ENCODE data around the gene COL15A1.

COL15A1 gene

GRCh38 chr9:99037769-99038483, 94.2 kb downstream of the COL15A1 start:
- DNase-seq (ENCODE audit: low spot score), result no peak

DNA sequence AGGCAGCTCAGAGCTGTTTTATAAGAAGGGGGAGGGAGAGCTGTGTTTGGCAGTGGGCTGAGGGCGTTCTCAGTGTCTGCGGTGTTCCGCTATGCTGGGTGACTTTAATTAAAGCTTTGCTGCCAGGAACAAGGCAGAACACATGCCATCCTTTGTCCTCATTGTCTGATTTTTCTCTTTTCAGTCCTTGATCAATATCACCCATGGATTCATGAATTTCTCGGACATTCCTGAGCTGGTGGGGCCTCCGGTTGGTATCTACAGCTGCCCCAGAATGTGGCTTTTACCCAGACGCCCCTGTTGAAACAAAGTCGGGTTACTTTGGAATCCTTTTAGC, 94.7 kb downstream of the COL15A1 start:
- DNase-seq (ENCODE audit: low spot score), result no peak

- no peak for DNase-seq (ENCODE audit: low spot score)
Measured at GRCh38 chr9:99039505-99040182, 95.9 kb downstream of the COL15A1 start.

GRCh38 chr9:99040251-99040900, 96.7 kb downstream of the COL15A1 start:
- no peak for DNase-seq (ENCODE audit: low spot score)

DNA sequence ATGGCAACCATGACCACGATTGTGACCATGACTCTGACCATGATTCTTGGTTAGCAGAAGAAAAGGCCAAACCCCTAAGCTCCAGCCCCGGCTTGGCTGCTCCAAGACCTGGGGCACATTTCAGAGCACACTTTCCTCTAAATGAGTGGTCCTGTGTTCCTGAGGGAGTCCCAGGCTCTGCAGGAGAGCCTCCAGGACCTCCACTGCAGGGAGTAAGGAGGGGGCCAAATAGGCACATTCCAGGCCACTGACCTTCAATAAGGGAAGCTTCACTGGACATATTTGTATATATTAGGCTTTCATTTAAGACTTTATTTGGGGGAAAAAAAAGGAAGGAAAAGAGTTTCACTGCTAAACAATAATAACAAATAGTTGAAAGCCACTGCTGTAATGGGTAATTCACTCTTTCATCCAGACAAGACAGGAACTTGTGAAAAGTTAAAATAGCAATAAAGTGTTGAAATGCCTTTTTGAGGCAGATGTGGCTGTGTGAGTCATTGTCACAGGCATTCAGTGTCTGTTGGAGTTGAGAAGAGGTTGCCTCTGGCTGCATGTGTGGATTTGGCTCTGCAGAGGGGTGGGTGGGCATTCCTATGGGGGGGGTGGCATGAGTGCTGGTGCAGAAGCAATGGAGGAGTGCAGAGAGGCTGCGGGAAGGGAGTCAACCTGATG, 97.3 kb downstream of the COL15A1 start:
- DNase-seq (ENCODE audit: low spot score), result no peak

DNA sequence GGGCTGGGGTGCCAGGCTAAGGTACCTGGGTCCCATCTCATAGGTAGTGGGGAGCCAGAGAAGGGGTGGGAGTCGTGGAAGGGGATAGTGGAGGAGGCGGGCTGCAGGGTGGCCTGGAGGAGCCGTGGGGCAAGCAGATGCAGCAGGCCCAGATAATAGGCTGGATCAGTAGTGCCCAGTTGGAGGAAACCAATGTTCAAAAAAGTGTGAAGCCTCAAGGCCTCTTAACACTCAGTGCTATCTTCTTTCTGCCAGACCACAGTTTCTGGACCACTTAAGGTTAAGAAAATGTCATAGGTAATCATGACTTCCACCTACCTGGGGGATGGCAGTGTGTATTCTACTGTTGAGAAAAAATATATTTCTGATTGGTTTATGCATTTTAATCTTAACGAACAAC, 97.9 kb downstream of the COL15A1 start:
- DNase-seq (ENCODE audit: low spot score), result no peak

- no peak for DNase-seq (ENCODE audit: low spot score)
Measured at GRCh38 chr9:99042620-99043019, 98.9 kb downstream of the COL15A1 start.

- DNase-seq (ENCODE audit: low spot score), result no peak
Measured at GRCh38 chr9:99044827-99045226, 101.1 kb downstream of the COL15A1 start.

GRCh38 chr9:99046068-99046467, 102.4 kb downstream of the COL15A1 start:
- DNase-seq (ENCODE audit: low spot score), result no peak

DNA sequence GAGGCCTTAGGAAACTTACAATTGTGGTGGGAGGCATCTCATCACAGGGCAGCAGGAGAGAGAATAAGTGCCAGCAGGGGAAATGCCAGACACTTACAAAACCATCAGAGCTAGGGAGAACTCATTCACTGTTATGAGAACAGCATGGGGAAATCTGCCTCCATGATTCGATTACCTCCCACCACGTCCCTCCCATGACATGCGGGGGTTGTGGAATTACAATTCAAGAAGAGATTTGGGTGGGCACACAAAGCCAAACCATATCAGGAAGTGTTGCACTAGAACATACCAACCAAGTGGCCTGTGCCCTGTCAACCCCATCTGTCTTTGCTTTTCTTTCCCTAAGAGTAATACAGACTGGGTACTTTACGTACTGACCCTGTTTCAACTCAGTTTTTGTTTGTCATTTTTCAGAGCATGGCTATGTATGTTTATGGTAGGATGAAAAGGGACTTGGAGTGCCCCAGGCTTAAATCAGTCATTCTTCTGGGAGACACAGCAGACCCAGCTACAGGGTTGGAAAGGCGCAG, 102.9 kb downstream of the COL15A1 start:
- no peak for DNase-seq (ENCODE audit: low spot score)

- no peak for DNase-seq (ENCODE audit: low spot score)
Measured at GRCh38 chr9:99049228-99049627, 105.5 kb downstream of the COL15A1 start.

DNA sequence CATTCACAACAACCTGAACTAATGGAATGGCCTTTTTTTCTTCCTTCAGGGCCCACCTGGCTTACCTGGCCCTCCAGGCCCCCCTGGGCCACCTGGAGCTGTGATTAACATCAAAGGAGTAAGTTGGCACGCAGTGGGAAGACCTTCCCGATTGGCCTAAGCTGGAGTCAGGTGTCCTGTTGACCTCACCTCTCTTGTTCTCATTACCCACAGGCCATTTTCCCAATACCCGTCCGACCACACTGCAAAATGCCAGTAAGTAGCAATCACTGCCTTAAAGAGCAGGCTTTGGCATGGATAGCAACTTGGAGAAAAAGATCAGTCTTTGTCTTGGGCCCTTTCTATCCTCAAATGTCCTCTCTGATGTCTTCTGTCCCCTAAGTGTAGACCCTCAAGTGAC, 105.9 kb downstream of the COL15A1 start:
- DNase-seq (ENCODE audit: low spot score), result no peak

DNA sequence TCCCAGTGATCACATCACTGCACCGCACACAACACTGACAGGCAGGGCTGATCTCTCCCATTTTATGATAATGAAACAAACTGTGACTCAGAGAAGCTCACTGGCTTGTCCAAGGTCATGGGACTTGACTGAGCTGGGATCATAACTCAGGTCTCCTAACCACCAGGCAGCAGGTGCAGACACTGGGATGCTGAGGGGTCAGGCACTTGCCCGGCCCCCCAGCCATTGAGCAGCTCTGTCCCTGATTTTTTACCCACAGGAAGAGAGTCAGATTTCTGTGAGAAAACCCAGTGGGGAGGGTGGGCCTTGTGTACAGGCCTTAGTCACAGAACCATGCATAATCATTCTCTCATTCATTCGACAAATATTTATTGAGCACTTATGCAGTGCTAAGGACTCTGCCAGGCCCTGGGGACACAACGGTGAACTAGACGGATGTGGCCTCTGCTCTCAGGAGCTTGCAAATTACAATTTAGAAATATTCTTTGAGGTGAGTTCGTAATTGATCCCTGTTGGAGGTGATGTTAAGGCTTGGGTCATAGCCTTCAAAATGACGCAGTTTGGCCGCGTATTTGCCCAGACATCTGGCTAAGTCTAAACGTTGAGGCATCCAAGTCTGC, 106.7 kb downstream of the COL15A1 start:
- no peak for DNase-seq (ENCODE audit: low spot score)

GRCh38 chr9:99050924-99051323, 107.2 kb downstream of the COL15A1 start:
- no peak for DNase-seq (ENCODE audit: low spot score)

GRCh38 chr9:99051406-99051805, 107.7 kb downstream of the COL15A1 start:
- no peak for DNase-seq (ENCODE audit: low spot score)

DNA sequence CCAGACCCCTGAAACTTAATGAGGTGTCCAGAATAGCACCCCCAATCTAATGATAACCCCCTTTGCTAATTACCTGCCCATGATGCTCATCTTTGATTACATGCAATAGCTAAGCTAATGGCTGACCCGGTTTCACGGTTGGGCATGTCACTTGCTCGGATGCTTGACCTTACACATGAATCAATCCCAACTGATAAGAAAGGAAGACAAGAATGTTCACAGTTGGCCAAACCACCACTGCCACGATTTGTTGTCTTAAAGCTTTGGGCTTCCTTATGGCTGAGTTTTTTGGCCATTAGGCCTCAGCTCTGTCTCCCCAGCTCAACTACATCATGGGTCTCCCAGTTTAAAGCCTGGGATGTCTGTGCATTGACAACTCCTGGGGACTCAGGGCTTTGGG, 108.1 kb downstream of the COL15A1 start:
- no peak for DNase-seq (ENCODE audit: low spot score)

- DNase-seq (ENCODE audit: low spot score), result no peak
Measured at GRCh38 chr9:99052815-99053715, 109.4 kb downstream of the COL15A1 start.

- no peak for DNase-seq (ENCODE audit: low spot score)
Measured at GRCh38 chr9:99054581-99054980, 110.9 kb downstream of the COL15A1 start.

DNA sequence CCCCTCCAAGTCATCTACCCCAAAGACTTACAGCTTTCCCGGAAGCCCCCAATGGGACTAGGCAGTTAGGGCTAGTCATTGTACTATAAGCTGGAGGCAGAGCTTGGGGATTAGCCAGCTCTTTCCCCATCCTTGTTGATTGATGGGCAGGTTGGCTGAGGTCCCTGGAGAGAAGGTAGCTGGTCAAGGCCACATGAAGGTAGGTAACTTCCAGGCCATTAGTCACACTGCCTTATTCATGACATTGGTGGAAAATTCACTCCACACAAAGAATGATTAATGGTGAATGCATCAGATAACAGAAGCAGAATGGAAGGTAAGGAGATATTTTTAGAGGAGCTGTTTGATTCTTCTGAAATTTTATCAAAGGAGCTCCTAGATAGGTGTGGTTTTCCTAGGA, 111.7 kb downstream of the COL15A1 start:
- no peak for DNase-seq (ENCODE audit: low spot score)

DNA sequence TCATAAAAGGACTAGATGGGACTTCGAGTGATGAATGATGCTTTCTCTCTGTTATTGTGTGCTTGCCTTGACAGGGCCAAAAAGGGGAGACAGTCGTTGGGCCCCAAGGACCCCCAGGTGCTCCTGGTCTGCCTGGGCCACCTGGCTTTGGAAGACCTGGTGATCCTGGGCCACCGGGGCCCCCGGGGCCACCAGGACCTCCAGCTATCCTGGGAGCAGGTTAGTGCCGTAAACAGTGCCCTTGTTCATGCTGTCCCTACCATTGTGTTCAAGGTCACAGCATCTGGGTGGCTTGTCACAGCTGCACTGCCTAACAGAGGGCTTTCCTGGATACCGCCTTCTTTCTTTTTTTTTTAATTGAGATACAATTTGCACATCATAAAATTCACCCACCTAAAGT, 112.5 kb downstream of the COL15A1 start:
- DNase-seq (ENCODE audit: low spot score), result no peak
